ENCODE results near the gene PRKAG2. TPM values are rescaled to one million over a fixed set of nuclear protein-coding genes. Genes with fewer than 3 reads are reported as not detected.

The PRKAG2 gene
- total and polyA plus RNA-seq, 2 experiments from 2014 or later = 9.1 to 14.9 TPM

- TF ChIP-seq ZNF462 (CRISPR knock-in tag; IDR thresholded peaks at IDR 0.05) (no peak), NANOG (IDR thresholded peaks at IDR 0.05; ENCODE audit: borderline replicate concordance) (no peak), POLR2AphosphoS5 (IDR thresholded peaks at IDR 0.05; ENCODE audit: low read depth) (no peak), ZNF331 (CRISPR knock-in tag; IDR thresholded peaks at IDR 0.05; ENCODE audit: low read depth) (no peak), EZH2phosphoT487 (IDR thresholded peaks at IDR 0.05; ENCODE audit: unreplicated experiment) (no peak), CTCF (conservative IDR thresholded peaks at IDR 0.05; ENCODE audit: low read depth in 2 of 2) (no peak), ZNF114 (CRISPR knock-in tag; IDR thresholded peaks at IDR 0.05) (no peak), CREB1 (CRISPR knock-in tag; IDR thresholded peaks at IDR 0.05; ENCODE audit: low read depth) (no peak), STAT1 (IDR thresholded peaks at IDR 0.05; ENCODE audit: unreplicated experiment) (no peak), EZH2 (IDR thresholded peaks at IDR 0.05; ENCODE audit: low read depth, unreplicated experiment) (no peak)
Observed at GRCh38 chr7:151558575-151558974, 318.3 kb downstream of the PRKAG2 start (continued).
